ENCODE data around the gene SPO11. TPM values are rescaled to one million over a fixed set of nuclear protein-coding genes. Genes with fewer than 3 reads are reported as not detected.
A peak's percentile ranks its signal among the peaks of the same experiment; 100 is the strongest.

The SPO11 gene
- total RNA-seq, 4 donors from 2014 or later, result not detected

- peak in 2 of 3 donors; percentile 42 to 45 for DNase-seq
Observed at GRCh38 chr20:57387463-57387862, 57.9 kb downstream of the SPO11 start.

GRCh38 chr20:57387945-57388371, 58.4 kb downstream of the SPO11 start:
- Histone ChIP-seq H3K4me1 (peaks cover 0 to 23% (median 15%) of the 10 kb centered on the region in 4 donors), H3K27me3 (no peaks in the 10 kb centered on the region), H3K9me3 (no peaks in the 10 kb centered on the region), H3K4me3 (no peak overlapping the region), H3K36me3 (no peaks in the 10 kb centered on the region), H3K27ac (no peak overlapping the region)
- DNase-seq, result peak in 1 of 3 donors; percentile 44
- TF ChIP-seq POLR2A (IDR thresholded peaks at IDR 0.05), result no peak
- no peak for TF ChIP-seq CTCF (IDR thresholded peaks at IDR 0.05)

More at GRCh38 chr20:57387463-57387862, 57.9 kb downstream of the SPO11 start:
- H3K4me1 ChIP-seq, result peaks cover 0 to 18% (median 15%) of the 10 kb centered on the region in 4 donors
- no peaks in the 10 kb centered on the region for H3K9me3 ChIP-seq
- H3K27ac ChIP-seq, result no peak overlapping the region
- no peaks in the 10 kb centered on the region for H3K36me3 ChIP-seq
- H3K27me3 ChIP-seq, result no peaks in the 10 kb centered on the region
- TF ChIP-seq CTCF (IDR thresholded peaks at IDR 0.05) (no peak), POLR2A (IDR thresholded peaks at IDR 0.05) (no peak)
- no peak overlapping the region for H3K4me3 ChIP-seq

- H3K9me3 ChIP-seq, result no peaks in the 10 kb centered on the region
- peak; percentile 71 to 92 (median 90) for DNase-seq
- peaks cover 0 to 8% (median 0%) of the 10 kb centered on the region in 3 donors for H3K36me3 ChIP-seq
- peaks cover 0 to 34% (median 26%) of the 10 kb centered on the region in 4 donors for H3K4me1 ChIP-seq
- H3K27ac ChIP-seq, result peak overlapping the region; percentile 31 to 80 (median 51)
- no peaks in the 10 kb centered on the region for H3K27me3 ChIP-seq
- H3K4me3 ChIP-seq, result peak overlapping the region; percentile 33 to 96 (median 66)
- TF ChIP-seq POLR2A (IDR thresholded peaks at IDR 0.05) (peak in 1 of 2 donors; percentile 36), CTCF (IDR thresholded peaks at IDR 0.05) (peak in 5 of 6 experiments; percentile 10 to 45 (median 31))
Observed at GRCh38 chr20:57388953-57389694, 59.5 kb downstream of the SPO11 start.

- Histone ChIP-seq H3K9me3 (no peaks in the 10 kb centered on the region), H3K27ac (peak overlapping the region; percentile 31 to 80 (median 51)), H3K27me3 (no peaks in the 10 kb centered on the region), H3K4me1 (peaks cover 0 to 42% (median 30%) of the 10 kb centered on the region in 4 donors), H3K4me3 (peak overlapping the region; percentile 33 to 96 (median 66)), H3K36me3 (peaks cover 0 to 13% (median 0%) of the 10 kb centered on the region in 3 donors)
- TF ChIP-seq POLR2A (IDR thresholded peaks at IDR 0.05) (no peak), CTCF (IDR thresholded peaks at IDR 0.05) (no peak)
- peak; percentile 55 to 70 (median 61) for DNase-seq
Observed at GRCh38 chr20:57389695-57390603, 60.3 kb downstream of the SPO11 start.

- H3K27ac ChIP-seq, result peak within 1 kb of the TSS; percentile 86 to 98 (median 92)
- no peaks in the 10 kb centered on the region for H3K27me3 ChIP-seq
- no peak for TF ChIP-seq CTCF (IDR thresholded peaks at IDR 0.05)
- peak; percentile 77 to 88 (median 85) for DNase-seq
- H3K4me3 ChIP-seq, result peak within 1 kb of the TSS; percentile 87 to 96 (median 89)
- peaks cover 0 to 16% (median 0%) of the 10 kb centered on the region in 3 donors for H3K36me3 ChIP-seq
- peaks cover 0 to 46% (median 30%) of the 10 kb centered on the region in 4 donors for H3K4me1 ChIP-seq
- no peaks in the 10 kb centered on the region for H3K9me3 ChIP-seq
Observed at GRCh38 chr20:57390604-57391438, 61.2 kb downstream of the SPO11 start, which contains the start of gene RBM38. Gene RBM38 (plus strand): TSS chr20:57391396. CDS start chr20:57391582, 186 bp downstream.

Data from Peyer's patch (tissue), 4 donors.